Astrocyte of the cerebellum (primary cell): ENCODE data around the gene RBM19.

Source experiments
- DNase-seq: peaks from one replicate; pipeline ENCODE4 v3.0.0-alpha.2; 2011; ENCODE audit warnings: low read depth
- H3K4me3 ChIP-seq: 2 replicates; pipeline ENCODE4 v1.5.1; 2011; ENCODE audit warnings: mild to moderate bottlenecking, low read depth, low read length, moderate library complexity
- in situ Hi-C: cut with HindIII; loops from 2 replicates; pipeline ENCODE4 v1.10.0; 2017; ENCODE audit warnings: low sequenced_read_pairs
- TF ChIP-seq, protein P1 (sequence below): IDR thresholded peaks from 2 replicates; pipeline ENCODE4 v1.5.1; 2012; ENCODE audit warnings: low read length, low read depth, moderate library complexity, mild to moderate bottlenecking; ENCODE audit errors: missing control alignments

RBM19 gene

DNA sequence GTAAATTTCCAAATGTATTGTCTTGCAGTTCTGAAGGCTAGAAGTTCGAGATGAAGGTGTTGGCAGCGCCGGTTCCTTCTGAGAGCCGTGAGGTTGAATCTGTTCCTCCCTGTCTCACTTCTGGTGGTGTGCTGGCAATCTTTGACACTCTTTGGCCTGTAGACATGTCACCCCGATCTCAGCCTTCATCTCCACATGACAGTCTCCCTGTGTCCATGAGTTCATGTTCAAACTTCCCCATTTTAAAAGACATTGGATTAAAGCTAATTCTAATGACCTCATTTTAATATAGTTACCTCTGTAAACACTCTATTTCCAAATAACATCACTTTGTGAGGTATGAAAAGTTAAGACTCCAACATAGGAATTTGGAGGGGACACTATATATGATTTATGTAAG is 4.1 kb upstream of the RBM19 start:
- in situ Hi-C loops = no loop called here
- no peak overlapping the region for H3K4me3 ChIP-seq
- TF ChIP-seq, protein P1, sequence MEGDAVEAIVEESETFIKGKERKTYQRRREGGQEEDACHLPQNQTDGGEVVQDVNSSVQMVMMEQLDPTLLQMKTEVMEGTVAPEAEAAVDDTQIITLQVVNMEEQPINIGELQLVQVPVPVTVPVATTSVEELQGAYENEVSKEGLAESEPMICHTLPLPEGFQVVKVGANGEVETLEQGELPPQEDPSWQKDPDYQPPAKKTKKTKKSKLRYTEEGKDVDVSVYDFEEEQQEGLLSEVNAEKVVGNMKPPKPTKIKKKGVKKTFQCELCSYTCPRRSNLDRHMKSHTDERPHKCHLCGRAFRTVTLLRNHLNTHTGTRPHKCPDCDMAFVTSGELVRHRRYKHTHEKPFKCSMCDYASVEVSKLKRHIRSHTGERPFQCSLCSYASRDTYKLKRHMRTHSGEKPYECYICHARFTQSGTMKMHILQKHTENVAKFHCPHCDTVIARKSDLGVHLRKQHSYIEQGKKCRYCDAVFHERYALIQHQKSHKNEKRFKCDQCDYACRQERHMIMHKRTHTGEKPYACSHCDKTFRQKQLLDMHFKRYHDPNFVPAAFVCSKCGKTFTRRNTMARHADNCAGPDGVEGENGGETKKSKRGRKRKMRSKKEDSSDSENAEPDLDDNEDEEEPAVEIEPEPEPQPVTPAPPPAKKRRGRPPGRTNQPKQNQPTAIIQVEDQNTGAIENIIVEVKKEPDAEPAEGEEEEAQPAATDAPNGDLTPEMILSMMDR = no peak
- DNase-seq = no peak

DNA sequence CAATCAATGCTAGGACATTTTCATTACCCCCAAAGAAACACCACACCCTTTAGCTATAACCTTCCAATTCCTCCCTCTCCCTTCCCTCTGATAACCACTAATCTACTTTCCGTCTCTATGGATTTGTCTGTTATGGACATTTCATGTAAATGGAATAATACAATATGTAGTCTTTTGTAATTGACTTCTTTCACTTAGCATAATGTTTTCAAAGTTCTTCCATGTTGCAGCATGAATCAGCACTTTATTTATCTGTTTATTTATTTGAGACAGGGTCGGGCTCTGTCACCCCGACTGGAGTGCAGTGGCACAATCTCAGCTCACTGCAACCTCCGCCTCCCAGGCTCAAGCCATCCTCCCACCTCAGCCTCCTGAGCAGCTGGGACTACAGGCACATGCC is 1.2 kb upstream of the RBM19 start:
- DNase-seq = no peak
- no peak overlapping the region for H3K4me3 ChIP-seq
- in situ Hi-C loops = no loop called here
- TF ChIP-seq, protein P1 = no peak

GRCh38 chr12:113962733-113963132 is 3.4 kb downstream of the RBM19 start:
- TF ChIP-seq, protein P1 = no peak
- in situ Hi-C loops = no loop called here
- no peak overlapping the region for H3K4me3 ChIP-seq
- DNase-seq = no peak

GRCh38 chr12:113961921-113962710 is 4.0 kb downstream of the RBM19 start:
- in situ Hi-C loops = no loop called here
- TF ChIP-seq, protein P1 = no peak
- DNase-seq = no peak

GRCh38 chr12:113960030-113960429 is 6.1 kb downstream of the RBM19 start:
- in situ Hi-C loops = no loop called here
- no peak for DNase-seq
- H3K4me3 ChIP-seq = no peak overlapping the region
- TF ChIP-seq, protein P1 = no peak

More at GRCh38 chr12:113961921-113962710, 4.0 kb downstream of the RBM19 start:
- no peak overlapping the region for H3K4me3 ChIP-seq

GRCh38 chr12:113959096-113959495 is 7.0 kb downstream of the RBM19 start:
- no peak overlapping the region for H3K4me3 ChIP-seq
- in situ Hi-C loops = no loop called here
- TF ChIP-seq, protein P1 = no peak
- no peak for DNase-seq
